ENCODE data around the gene MCOLN3.

GRCh38 chr1:85074365-85074964 is 26.2 kb upstream of the MCOLN3 start:
- TF ChIP-seq CTCF (IDR thresholded peaks at IDR 0.05) (no peak), POLR2A (IDR thresholded peaks at IDR 0.05) (no peak)

Data from heart left ventricle (tissue), 13 donors.